GM18951 (cell line): ENCODE measurements around the gene LGALS3.
A peak's percentile ranks its signal among the peaks of the same experiment; 100 is the strongest.

ENCODE experiments used
- POLR2A ChIP-seq: IDR thresholded peaks from 4 replicates; pipeline ENCODE4 v1.6.1; 2011; ENCODE audit warnings: mild to moderate bottlenecking; ENCODE audit not compliant: insufficient read length, insufficient read depth; ENCODE audit errors: extremely low read depth
- in situ Hi-C: fragments of 300-500 bp; cut with MboI; formaldehyde crosslinking; loops from one replicate; pipeline ENCODE4 v1.12.0; 2022; ENCODE audit warnings: low sequenced_read_pairs, mixed read lengths, inconsistent platforms; ENCODE audit not compliant: unreplicated experiment

The LGALS3 gene

DNA sequence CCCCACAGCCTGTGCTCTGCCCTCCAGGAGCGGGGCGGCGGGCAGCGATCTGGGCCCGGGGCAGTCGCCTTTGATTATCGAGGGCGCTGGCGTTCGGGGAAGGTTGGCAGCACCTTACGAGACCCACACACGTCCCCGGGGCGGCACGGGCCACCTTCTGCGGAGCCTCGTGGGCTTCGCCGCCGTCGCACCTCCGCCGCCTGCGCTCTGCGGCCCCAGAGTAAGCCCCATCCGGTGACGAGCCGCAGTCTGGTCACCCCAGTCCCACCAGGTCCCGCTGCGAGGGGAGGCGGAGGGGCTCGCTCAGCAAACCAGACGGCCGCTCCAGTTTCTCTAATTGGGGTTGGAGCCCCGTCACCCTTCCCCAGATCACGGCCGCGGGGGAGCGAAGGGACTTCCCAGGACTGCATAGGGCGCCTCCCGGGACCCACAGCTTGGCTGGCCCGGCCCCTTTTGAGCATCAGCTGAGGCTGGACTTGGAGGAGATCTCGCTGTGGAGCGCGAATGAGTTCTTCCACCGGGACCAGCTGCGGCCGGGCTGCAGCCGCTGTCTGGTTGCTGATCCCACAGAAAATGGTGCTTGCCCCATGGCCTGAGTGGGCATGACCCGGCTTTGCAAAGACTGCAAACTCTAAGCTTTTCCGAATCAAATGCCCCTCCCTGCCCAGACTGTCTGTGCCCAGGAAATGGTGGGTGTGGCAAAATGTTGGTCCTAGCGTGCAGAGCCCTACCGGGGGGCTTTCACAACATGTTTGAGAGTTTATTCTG, 560 bp downstream of the LGALS3 start:
- TF ChIP-seq POLR2A: peak; percentile 13
- in situ Hi-C loops: no loop called here

GRCh38 chr14:55130196-55130550, 1.1 kb downstream of the LGALS3 start:
- no peak for TF ChIP-seq POLR2A
- in situ Hi-C loops: no loop called here

DNA sequence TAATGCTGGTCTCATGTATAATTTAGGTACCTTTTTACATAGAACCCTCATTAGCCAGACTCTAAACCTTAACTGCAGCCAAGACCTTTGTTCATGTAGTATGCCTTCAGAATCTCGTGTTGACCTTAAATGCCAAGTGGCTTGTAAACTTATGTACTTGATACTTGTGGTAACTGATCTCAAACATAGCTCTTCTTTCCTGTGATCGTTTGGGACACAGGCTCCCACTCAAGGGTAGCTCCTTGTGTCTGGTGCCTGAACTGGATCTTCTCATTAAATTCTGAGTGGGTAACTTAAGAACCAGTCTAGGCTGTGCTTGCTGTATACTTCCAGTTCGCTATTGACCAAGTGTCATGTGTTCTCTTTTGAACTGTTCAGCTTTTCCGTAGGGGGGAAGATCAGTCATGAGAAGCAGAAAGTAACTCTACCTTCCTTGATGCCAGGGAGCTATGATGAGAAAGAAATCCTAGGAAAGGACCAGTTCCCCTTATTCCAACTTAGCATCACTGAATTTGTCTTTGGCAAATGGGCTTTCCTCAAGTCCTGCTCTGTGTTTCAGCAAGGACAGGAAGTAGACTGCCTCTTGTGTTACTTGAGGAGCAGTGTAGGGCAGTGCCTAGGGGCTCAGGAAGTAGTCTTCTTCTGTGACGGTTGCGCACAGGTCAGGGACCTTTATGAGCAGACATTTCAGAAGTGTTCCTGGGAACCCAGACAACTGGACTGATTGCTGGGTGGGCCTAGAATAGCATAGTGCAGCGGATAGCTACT, 2.5 kb downstream of the LGALS3 start:
- in situ Hi-C loops: no loop called here
- no peak for TF ChIP-seq POLR2A

- no peak for TF ChIP-seq POLR2A
- in situ Hi-C loops: no loop called here
Observed at GRCh38 chr14:55133416-55133815, 4.4 kb downstream of the LGALS3 start.

DNA sequence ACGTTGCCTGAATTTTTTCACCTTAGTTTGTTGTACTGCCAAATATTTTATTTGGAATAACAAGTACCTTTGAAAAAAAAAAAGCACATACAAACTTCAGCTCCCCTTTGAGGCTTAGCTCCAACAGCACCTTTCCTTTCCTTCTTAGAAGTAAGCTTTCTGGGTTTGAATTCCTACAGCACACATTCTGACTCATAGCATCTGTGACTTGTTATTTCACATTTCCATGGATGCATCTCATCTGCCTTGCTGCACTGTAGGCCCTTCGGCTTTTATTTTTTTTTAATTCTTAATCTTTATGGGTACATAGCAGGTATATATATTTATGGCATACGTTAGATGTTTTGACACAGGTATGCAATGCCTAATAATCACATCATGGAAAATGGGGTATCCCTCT, 7.2 kb downstream of the LGALS3 start:
- in situ Hi-C loops: no loop called here

GRCh38 chr14:55136885-55137786, 8.1 kb downstream of the LGALS3 start:
- TF ChIP-seq POLR2A: no peak
- in situ Hi-C loops: no loop called here

More for the DNA sequence above, 7.2 kb downstream of the LGALS3 start:
- no peak for TF ChIP-seq POLR2A

DNA sequence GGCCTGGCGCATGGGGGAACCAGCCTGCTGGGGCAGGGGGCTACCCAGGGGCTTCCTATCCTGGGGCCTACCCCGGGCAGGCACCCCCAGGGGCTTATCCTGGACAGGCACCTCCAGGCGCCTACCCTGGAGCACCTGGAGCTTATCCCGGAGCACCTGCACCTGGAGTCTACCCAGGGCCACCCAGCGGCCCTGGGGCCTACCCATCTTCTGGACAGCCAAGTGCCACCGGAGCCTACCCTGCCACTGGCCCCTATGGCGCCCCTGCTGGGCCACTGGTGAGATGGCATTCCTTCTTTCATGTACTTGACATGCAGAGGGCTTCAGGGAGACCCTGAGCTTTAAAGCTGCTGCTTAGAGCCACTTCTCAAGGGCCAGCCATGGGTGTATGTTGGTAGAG, 9.0 kb downstream of the LGALS3 start:
- no peak for TF ChIP-seq POLR2A
- in situ Hi-C loops: no loop called here

DNA sequence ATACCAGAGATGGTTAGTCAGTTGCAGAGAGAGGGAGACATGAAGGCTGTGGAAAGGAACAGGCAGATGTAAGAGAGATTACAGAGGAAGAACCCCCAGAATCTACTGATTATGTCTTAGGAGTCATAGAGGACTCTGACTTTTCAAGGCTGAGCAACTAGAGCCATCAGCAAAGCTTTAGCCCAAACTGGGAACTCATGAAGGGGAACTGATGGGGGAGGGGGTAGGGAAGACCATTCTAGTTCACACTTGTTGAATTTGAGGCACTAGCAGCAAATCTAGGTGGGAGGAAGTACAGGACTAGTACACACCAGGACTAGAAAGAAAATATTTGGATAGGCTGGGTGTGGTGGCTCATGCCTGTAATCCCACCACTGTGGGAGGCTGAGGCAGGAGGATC, 10.1 kb downstream of the LGALS3 start:
- TF ChIP-seq POLR2A: no peak

DNA sequence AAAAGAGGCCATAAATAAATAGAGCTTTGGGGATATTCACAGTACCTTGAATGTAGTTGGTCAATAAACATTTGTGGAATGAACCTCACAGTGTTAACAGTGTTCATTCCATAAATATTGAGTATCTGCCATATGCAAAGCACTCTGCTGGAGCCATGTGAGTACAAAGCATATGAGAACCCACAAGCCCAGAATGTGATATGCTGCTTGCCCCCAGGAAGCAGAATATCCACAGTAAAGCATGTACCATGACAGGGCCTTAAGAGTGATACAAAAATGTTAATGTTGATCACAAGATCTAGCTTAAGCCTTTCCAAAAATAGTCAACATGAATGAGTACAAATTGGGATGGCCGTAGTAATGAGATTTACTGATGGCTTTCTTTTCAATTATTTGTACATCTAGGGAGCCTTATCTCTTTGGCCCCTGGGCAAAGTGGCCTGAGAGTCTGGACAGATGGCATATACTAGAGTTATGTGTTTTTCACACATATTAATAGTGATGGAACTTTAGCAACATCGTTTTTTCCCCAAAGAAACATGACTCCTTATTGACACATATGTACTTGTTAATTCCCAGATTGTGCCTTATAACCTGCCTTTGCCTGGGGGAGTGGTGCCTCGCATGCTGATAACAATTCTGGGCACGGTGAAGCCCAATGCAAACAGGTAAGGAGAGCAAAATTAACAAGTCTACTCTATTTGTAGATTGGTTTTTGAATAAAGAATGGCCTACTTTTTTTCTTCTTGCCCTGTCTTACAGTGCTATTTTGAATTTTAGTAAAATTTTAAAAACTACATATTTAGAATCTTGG, 10.9 kb downstream of the LGALS3 start:
- in situ Hi-C loops: no loop called here
- TF ChIP-seq POLR2A: no peak

More for the DNA sequence above, 10.1 kb downstream of the LGALS3 start:
- in situ Hi-C loops: no loop called here

DNA sequence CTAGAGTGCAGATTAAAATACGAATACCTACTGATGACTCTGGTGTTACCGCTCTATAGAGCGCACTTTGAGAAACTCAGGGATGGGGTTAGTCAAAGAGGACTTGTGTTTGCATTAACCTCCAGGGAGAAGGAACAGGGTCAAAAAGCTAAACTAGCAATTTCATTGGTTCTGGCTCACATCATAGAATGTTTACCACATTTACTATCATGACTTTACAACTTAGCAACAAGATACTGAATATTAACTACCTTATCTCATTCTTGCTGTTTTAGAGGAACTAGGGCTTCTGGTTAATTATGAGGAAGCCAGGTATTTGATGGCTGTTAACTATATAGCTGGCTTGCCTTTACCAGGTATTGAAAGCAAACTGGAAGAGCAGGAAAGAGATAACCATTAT, 12.8 kb downstream of the LGALS3 start:
- TF ChIP-seq POLR2A: no peak
- in situ Hi-C loops: no loop called here

DNA sequence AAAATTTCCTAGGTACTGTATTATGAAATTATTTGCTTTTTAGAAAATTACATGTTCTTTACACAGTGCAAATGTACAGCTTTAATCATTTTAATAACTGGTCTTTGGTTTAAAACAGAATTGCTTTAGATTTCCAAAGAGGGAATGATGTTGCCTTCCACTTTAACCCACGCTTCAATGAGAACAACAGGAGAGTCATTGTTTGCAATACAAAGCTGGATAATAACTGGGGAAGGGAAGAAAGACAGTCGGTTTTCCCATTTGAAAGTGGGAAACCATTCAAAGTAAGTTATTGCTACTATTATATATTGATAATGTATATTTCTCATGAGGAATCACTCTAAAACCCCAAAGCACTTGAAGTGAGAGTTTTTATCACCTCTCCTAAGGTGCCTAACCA, 13.4 kb downstream of the LGALS3 start:
- TF ChIP-seq POLR2A: no peak
- in situ Hi-C loops: no loop called here

DNA sequence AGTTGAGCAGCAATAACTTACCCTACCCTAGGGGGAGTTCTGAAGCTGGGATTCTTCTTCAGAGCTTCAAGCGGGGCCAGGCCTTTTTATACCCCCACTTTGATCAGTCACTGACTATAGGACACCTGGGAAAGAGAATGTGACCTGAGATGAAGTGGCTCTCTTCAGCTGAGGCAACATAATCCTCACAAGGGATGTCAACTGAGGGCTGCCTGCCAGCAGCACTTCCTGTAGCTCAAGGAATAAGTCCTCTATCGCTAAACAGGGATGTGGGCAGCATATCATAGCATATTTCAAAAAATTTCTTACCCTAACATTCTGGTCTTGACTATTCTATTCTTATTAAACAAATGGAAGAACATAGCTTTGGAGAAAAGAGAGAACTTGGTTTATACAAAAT, 17.4 kb downstream of the LGALS3 start:
- no peak for TF ChIP-seq POLR2A

More for the DNA sequence above, 17.4 kb downstream of the LGALS3 start:
- in situ Hi-C loops: no loop called here
